OCI-LY7 (cell line): Measurements from ENCODE around the gene UGCG.

Experiments
- EZH2phosphoT487 ChIP-seq: fragments of 200-600 bp; sonication (generic); IDR thresholded peaks from 2 replicates; pipeline ENCODE4 v1.6.1; 2018; ENCODE audit warnings: low read depth, borderline replicate concordance, mild to moderate bottlenecking, mixed run types, antibody characterized with exemption, low read length, moderate library complexity, mixed read lengths
- TF ChIP-seq, protein P1 (sequence below): fragments of 200-600 bp; sonication (generic); conservative IDR thresholded peaks from 2 replicates; pipeline ENCODE4 v1.5.1; 2014; ENCODE audit warnings: mild to moderate bottlenecking, antibody characterized with exemption, low read length, moderate library complexity, mixed read lengths

DNA sequence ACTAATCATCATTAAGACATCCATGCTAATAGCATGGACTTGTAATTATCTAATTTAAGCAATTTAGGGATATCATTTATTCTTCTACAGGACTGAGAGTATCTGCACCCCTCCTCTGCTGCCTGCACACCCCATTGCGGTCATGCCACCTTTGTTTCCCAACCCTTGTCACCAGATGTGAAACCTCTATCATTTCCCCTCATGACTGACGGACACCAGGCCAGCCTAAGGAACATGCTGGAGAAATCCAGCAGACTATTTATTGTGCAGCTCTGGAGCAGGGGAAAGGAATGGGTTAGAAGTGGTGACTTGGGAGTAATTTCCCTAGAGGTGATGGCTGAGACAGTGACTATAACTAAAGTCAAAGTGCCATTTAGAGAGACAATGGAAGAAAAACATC, 40.7 kb downstream of the UGCG start:
- TF ChIP-seq, protein P1, sequence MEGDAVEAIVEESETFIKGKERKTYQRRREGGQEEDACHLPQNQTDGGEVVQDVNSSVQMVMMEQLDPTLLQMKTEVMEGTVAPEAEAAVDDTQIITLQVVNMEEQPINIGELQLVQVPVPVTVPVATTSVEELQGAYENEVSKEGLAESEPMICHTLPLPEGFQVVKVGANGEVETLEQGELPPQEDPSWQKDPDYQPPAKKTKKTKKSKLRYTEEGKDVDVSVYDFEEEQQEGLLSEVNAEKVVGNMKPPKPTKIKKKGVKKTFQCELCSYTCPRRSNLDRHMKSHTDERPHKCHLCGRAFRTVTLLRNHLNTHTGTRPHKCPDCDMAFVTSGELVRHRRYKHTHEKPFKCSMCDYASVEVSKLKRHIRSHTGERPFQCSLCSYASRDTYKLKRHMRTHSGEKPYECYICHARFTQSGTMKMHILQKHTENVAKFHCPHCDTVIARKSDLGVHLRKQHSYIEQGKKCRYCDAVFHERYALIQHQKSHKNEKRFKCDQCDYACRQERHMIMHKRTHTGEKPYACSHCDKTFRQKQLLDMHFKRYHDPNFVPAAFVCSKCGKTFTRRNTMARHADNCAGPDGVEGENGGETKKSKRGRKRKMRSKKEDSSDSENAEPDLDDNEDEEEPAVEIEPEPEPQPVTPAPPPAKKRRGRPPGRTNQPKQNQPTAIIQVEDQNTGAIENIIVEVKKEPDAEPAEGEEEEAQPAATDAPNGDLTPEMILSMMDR = no peak
- TF ChIP-seq EZH2phosphoT487 = no peak
